ENCODE results near the gene SLC30A10.
"Not testable (repeated sequence)": the region's sequence is repeated elsewhere in the genome, so short reads cannot be mapped to it uniquely, and the experiment has no call there.

GRCh38 chr1:219891846-219892245, 36.5 kb downstream of the SLC30A10 start:
- TF ChIP-seq CTCF (conservative IDR thresholded peaks at IDR 0.05; ENCODE audit: low read length); EZH2phosphoT487 (IDR thresholded peaks at IDR 0.05; ENCODE audit: borderline replicate concordance, low read depth, low read length): not testable (repeated sequence)

All from OCI-LY7 (cell line).